GM06990 (cell line): ENCODE measurements around the gene KLKB1.

ENCODE experiments used
- DNase-seq: peaks from one replicate; pipeline ENCODE4 v3.0.0-alpha.2; 2011; ENCODE audit not compliant: insufficient read length; ENCODE audit errors: extremely low read depth
- H3K27me3 ChIP-seq: replicated peaks from 2 replicates; pipeline ENCODE4 v1.6.0; 2011; ENCODE audit warnings: low read length; ENCODE audit not compliant: control insufficient read depth, insufficient read depth
- H3K36me3 ChIP-seq: 2 replicates; pipeline ENCODE4 v1.5.1; 2011; ENCODE audit warnings: low read length; ENCODE audit not compliant: control insufficient read depth, insufficient read depth
- H3K4me3 ChIP-seq: replicated peaks from 2 replicates; pipeline ENCODE4 v1.5.1; 2011; ENCODE audit warnings: low read depth, mild to moderate bottlenecking, control low read depth, low read length
- CTCF ChIP-seq: IDR thresholded peaks from 2 replicates; pipeline ENCODE4 v1.5.1; 2011; ENCODE audit warnings: low read length, control low read depth, mild to moderate bottlenecking, inconsistent platforms; ENCODE audit not compliant: insufficient read depth, poor library complexity, severe bottlenecking

KLKB1 gene

GRCh38 chr4:186249785-186250754, 22.8 kb downstream of the KLKB1 start:
- Histone ChIP-seq H3K27me3 (no peaks in the 10 kb centered on the region), H3K36me3 (no peaks in the 10 kb centered on the region), H3K4me3 (no peak overlapping the region)
- no peak for DNase-seq
- no peak for TF ChIP-seq CTCF

- DNase-seq, result no peak
- no peaks in the 10 kb centered on the region for H3K36me3 ChIP-seq
- H3K27me3 ChIP-seq, result no peaks in the 10 kb centered on the region
- H3K4me3 ChIP-seq, result no peak overlapping the region
- TF ChIP-seq CTCF, result no peak
Observed at GRCh38 chr4:186250760-186251159, 23.5 kb downstream of the KLKB1 start.

GRCh38 chr4:186255122-186255521, 27.8 kb downstream of the KLKB1 start:
- no peaks in the 10 kb centered on the region for H3K36me3 ChIP-seq
- H3K4me3 ChIP-seq, result no peak overlapping the region
- DNase-seq, result no peak
- TF ChIP-seq CTCF, result no peak
- no peaks in the 10 kb centered on the region for H3K27me3 ChIP-seq

- H3K4me3 ChIP-seq, result no peak overlapping the region
- no peak for TF ChIP-seq CTCF
- no peaks in the 10 kb centered on the region for H3K36me3 ChIP-seq
- no peak for DNase-seq
- H3K27me3 ChIP-seq, result no peaks in the 10 kb centered on the region
Observed at GRCh38 chr4:186258216-186258811, 31.0 kb downstream of the KLKB1 start.

- DNase-seq, result no peak
- H3K36me3 ChIP-seq, result no peaks in the 10 kb centered on the region
- no peak overlapping the region for H3K4me3 ChIP-seq
- no peaks in the 10 kb centered on the region for H3K27me3 ChIP-seq
- no peak for TF ChIP-seq CTCF
Observed at GRCh38 chr4:186260117-186260503, 32.8 kb downstream of the KLKB1 start.
